NCI-H345 treated with DMSO at 0.1 percent for 48 hours (cell line): ENCODE results near the gene CAV1.

Experiments
- DNase-seq: peaks from one replicate; lab custom pipeline; 2025; ENCODE audit not compliant: unreplicated experiment; lab: John Stamatoyannopoulos, UW

Gene CAV1

DNA sequence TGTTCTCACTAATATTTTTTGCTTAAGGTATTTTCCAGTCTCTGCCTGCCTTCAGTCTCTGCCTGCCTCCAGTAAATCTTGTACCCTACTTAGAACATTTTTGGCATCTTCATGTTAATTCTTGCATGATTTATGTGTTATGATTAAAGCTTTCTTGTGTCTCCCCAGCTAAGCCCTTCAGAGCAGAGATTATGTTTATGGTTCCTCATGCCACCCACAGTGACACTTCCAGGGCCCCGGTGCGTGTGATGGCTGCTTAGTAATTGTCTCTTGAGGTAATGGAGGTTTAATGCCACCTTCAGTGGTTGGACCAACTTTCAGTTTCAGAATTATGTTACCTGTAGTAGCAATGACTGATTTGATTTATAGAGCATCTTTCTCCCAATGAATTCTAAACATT lies 76.6 kb downstream of the CAV1 start:
- DNase-seq, result no peak

DNA sequence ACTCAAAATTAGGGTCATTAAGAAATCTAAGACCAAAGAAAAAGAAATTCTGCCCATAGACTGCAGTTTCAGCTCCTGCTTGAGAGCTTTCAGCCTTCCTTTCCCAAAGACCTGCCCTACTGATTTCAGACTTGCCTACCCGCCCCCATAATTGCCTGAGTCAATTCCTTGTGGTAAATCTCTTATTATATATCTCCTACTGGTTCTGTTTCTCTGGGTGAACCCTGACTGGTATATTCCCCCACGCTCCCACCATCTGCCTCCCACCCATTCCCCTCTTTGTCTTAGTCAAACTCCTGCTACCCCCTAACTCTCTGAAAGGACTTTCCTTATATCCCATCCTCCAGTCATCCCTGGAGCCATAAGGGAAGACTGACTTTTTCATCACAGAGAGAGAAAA lies 82.5 kb downstream of the CAV1 start:
- no peak for DNase-seq

- no peak for DNase-seq
Measured at GRCh38 chr7:116610210-116610609, 85.4 kb downstream of the CAV1 start.

- DNase-seq, result no peak
Measured at GRCh38 chr7:116610721-116611120, 85.9 kb downstream of the CAV1 start.
